Tibial nerve (tissue), 3 donors: Measurements from ENCODE around the gene GCNT2.

Experiments
- POLR2A ChIP-seq, 2 donors: fragments of 450-650 bp; IDR thresholded peaks; one replicate each; pipeline ENCODE4 v1.6.1; 2017; ENCODE audit warnings: antibody characterized with exemption in 2 of 2, mild to moderate bottlenecking in 2 of 2, moderate library complexity in 2 of 2
- TF ChIP-seq, protein P1 (sequence below), 5 experiments: fragments of 200-600 bp in 3 of 5; fragments of 450-650 bp in 2 of 5; sonication (generic) in 3 of 5; IDR thresholded peaks; one replicate each; pipeline ENCODE4 v1.5.1; 2016 to 2019; ENCODE audit warnings: antibody characterized with exemption in 5 of 5, mild to moderate bottlenecking in 3 of 5, moderate library complexity in 2 of 5

DNA sequence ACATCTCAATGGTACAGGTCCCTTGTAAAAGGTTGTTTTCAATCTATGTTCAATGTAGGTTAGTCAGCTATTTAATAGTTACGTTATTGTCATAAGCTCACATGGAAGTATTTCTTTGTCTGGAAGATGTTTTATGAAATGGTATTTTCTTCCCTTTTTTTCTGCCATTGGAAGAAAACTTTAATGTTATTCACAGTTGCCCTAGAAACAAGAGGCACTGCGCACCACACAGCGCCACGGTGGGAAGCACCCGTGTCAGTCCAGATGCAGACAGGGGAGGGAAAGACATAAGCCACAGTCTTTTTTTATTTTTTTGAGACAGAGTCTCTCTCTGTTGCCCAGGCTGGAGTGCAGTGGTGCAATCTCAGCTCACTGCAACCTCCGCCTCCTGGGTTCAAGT lies 82.1 kb downstream of the GCNT2 start:
- TF ChIP-seq, protein P1, sequence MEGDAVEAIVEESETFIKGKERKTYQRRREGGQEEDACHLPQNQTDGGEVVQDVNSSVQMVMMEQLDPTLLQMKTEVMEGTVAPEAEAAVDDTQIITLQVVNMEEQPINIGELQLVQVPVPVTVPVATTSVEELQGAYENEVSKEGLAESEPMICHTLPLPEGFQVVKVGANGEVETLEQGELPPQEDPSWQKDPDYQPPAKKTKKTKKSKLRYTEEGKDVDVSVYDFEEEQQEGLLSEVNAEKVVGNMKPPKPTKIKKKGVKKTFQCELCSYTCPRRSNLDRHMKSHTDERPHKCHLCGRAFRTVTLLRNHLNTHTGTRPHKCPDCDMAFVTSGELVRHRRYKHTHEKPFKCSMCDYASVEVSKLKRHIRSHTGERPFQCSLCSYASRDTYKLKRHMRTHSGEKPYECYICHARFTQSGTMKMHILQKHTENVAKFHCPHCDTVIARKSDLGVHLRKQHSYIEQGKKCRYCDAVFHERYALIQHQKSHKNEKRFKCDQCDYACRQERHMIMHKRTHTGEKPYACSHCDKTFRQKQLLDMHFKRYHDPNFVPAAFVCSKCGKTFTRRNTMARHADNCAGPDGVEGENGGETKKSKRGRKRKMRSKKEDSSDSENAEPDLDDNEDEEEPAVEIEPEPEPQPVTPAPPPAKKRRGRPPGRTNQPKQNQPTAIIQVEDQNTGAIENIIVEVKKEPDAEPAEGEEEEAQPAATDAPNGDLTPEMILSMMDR (IDR thresholded peaks at IDR 0.05), result no peak
- TF ChIP-seq POLR2A (IDR thresholded peaks at IDR 0.05), result no peak
